Muscle of leg (tissue), 11 donors: ENCODE results near the gene MEIS1. TPM values are rescaled to one million over a fixed set of nuclear protein-coding genes. Genes with fewer than 3 reads are reported as not detected.

Experiments
- DNase-seq: peaks from one replicate; pipeline ENCODE4 v3.0.0; 2013
- H3K27ac ChIP-seq: one replicate; pipeline ENCODE4 v1.5.1; 2013; ENCODE audit warnings: mild to moderate bottlenecking, low read length, control low read depth
- H3K27me3 ChIP-seq: one replicate; pipeline ENCODE4 v1.6.1; 2013; ENCODE audit warnings: low read length; ENCODE audit not compliant: control insufficient read depth, insufficient read depth
- H3K36me3 ChIP-seq: one replicate; pipeline ENCODE4 v1.6.1; 2013; ENCODE audit warnings: low read length; ENCODE audit not compliant: control insufficient read depth, insufficient read depth
- H3K4me1 ChIP-seq: one replicate; pipeline ENCODE4 v1.6.1; 2013; ENCODE audit warnings: low read length; ENCODE audit not compliant: control insufficient read depth, insufficient read depth
- H3K4me3 ChIP-seq: one replicate; pipeline ENCODE4 v1.5.1; 2013; ENCODE audit warnings: low read length, control low read depth
- H3K9me3 ChIP-seq: replicated peaks from 2 replicates; pipeline ENCODE4 v1.6.1; 2013; ENCODE audit warnings: low read depth, low read length; ENCODE audit not compliant: control insufficient read depth
- WGBS: methylation state at CpG from one replicate; pipeline ENCODE4 v1.1.5; 2013; ENCODE audit warnings: missing lambda C conversion rate; ENCODE audit not compliant: insufficient coverage; 5-methylcytosine and 5-hydroxymethylcytosine counted together
- polyA plus RNA-seq, 8 donors: library from polyadenylated mRNA; unstranded; fragments of 120-200 nt; gene quantifications; one replicate each; pipeline versions ENCODE4 v1.2.1 to v1.2.3, GENCODE V29; 2013; ENCODE audit warnings: inconsistent platforms in 1 of 8, low replicate concordance in 1 of 8; ENCODE audit not compliant: insufficient read length in 8 of 8, insufficient read depth in 1 of 8
- total RNA-seq: library from RNA; stranded (reverse); fragments of 120-200 nt; gene quantifications from one replicate; pipeline ENCODE4 v1.2.4, GENCODE V29; 2013

MEIS1 gene
- total and polyA plus RNA-seq, 9 donors = 4.5 to 14.5 (median 11.0) TPM

GRCh38 chr2:66573821-66574233 lies 138.9 kb downstream of the MEIS1 start:
- H3K4me3 ChIP-seq = no peak overlapping the region
- 30% methylated on average over 2 of the region's 8 CpGs for WGBS
- H3K9me3 ChIP-seq = no peaks in the 10 kb centered on the region
- no peaks in the 10 kb centered on the region for H3K36me3 ChIP-seq
- DNase-seq = no peak
- H3K4me1 ChIP-seq = peaks cover 24% of the 10 kb centered on the region
- H3K27me3 ChIP-seq = peaks cover 40% of the 10 kb centered on the region
- H3K27ac ChIP-seq = no peak overlapping the region

- H3K4me1 ChIP-seq = peaks cover 24% of the 10 kb centered on the region
- WGBS = 5% methylated on average over 4 of the region's 35 CpGs
- DNase-seq = peak; percentile 97
- no peaks in the 10 kb centered on the region for H3K9me3 ChIP-seq
- peak overlapping the region; percentile 84 for H3K27ac ChIP-seq
- H3K4me3 ChIP-seq = peak overlapping the region; percentile 50
- peaks cover 46% of the 10 kb centered on the region for H3K27me3 ChIP-seq
- no peaks in the 10 kb centered on the region for H3K36me3 ChIP-seq
Measured at GRCh38 chr2:66574701-66575624, 140.0 kb downstream of the MEIS1 start.

GRCh38 chr2:66575625-66576310 lies 140.8 kb downstream of the MEIS1 start:
- Histone ChIP-seq H3K27ac (no peak overlapping the region), H3K4me3 (peak overlapping the region; percentile 50), H3K36me3 (no peaks in the 10 kb centered on the region), H3K4me1 (peaks cover 24% of the 10 kb centered on the region), H3K9me3 (no peaks in the 10 kb centered on the region), H3K27me3 (peaks cover 48% of the 10 kb centered on the region)
- WGBS = under 1% methylated on average over 33 of the region's 53 CpGs
- peak; percentile 68 for DNase-seq

- Histone ChIP-seq H3K27ac (no peak overlapping the region), H3K36me3 (no peaks in the 10 kb centered on the region), H3K27me3 (peaks cover 53% of the 10 kb centered on the region), H3K9me3 (no peaks in the 10 kb centered on the region), H3K4me3 (peak overlapping the region; percentile 50), H3K4me1 (peaks cover 27% of the 10 kb centered on the region)
- DNase-seq = no peak
- WGBS = 7% methylated on average over 8 of the region's 11 CpGs
Measured at GRCh38 chr2:66576311-66576560, 141.3 kb downstream of the MEIS1 start.

GRCh38 chr2:66576561-66577320 lies 141.8 kb downstream of the MEIS1 start:
- Histone ChIP-seq H3K36me3 (no peaks in the 10 kb centered on the region), H3K27ac (no peak overlapping the region), H3K27me3 (peaks cover 58% of the 10 kb centered on the region), H3K4me1 (peaks cover 32% of the 10 kb centered on the region), H3K4me3 (peak overlapping the region; percentile 9), H3K9me3 (no peaks in the 10 kb centered on the region)
- 3% methylated on average over 28 of the region's 37 CpGs for WGBS
- DNase-seq = peak; percentile 60

- peak overlapping the region; percentile 9 for H3K4me3 ChIP-seq
- no peaks in the 10 kb centered on the region for H3K36me3 ChIP-seq
- H3K9me3 ChIP-seq = no peaks in the 10 kb centered on the region
- H3K27me3 ChIP-seq = peaks cover 65% of the 10 kb centered on the region
- peak; percentile 30 for DNase-seq
- 20% methylated on average over 24 of the region's 42 CpGs for WGBS
- H3K27ac ChIP-seq = no peak overlapping the region
- peaks cover 36% of the 10 kb centered on the region for H3K4me1 ChIP-seq
Measured at GRCh38 chr2:66577321-66578053, 142.6 kb downstream of the MEIS1 start.

GRCh38 chr2:66578054-66578686 lies 143.2 kb downstream of the MEIS1 start:
- 21% methylated on average over 19 of the region's 27 CpGs for WGBS
- Histone ChIP-seq H3K36me3 (no peaks in the 10 kb centered on the region), H3K9me3 (no peaks in the 10 kb centered on the region), H3K4me3 (no peak overlapping the region), H3K27ac (no peak overlapping the region), H3K27me3 (peaks cover 72% of the 10 kb centered on the region), H3K4me1 (peaks cover 36% of the 10 kb centered on the region)
- DNase-seq = peak; percentile 16

GRCh38 chr2:66578687-66579106 lies 143.8 kb downstream of the MEIS1 start:
- 54% methylated on average over 5 of the region's 10 CpGs for WGBS
- H3K4me1 ChIP-seq = peaks cover 36% of the 10 kb centered on the region
- no peaks in the 10 kb centered on the region for H3K36me3 ChIP-seq
- H3K4me3 ChIP-seq = no peak overlapping the region
- H3K9me3 ChIP-seq = no peaks in the 10 kb centered on the region
- peaks cover 78% of the 10 kb centered on the region for H3K27me3 ChIP-seq
- H3K27ac ChIP-seq = no peak overlapping the region
- no peak for DNase-seq
